Measurements from ENCODE around the gene ICE2.
"Not testable (repeated sequence)": the region's sequence is repeated elsewhere in the genome, so short reads cannot be mapped to it uniquely, and the experiment has no call there.

ICE2 gene

DNA sequence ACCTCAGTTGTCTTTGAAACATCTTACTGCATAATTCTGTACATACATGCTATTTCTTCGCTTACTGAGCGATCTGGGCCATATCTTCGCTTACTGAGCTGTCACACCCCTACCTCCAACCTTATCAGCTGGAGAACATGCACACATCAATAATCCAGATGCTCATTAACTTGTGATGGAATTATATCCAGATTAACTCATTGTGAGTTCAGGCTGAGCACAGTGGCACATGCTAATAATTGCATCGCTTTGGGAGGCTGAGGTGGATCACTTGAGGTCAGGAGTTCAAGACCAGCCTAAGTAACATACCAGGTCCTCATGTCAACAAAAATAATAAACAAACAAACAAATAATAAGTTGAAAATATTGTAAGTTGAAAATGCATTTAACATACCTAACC lies 61.8 kb downstream of the ICE2 start:
- no peak for DNase-seq (ENCODE audit: low read depth)
- TF ChIP-seq, protein P1, sequence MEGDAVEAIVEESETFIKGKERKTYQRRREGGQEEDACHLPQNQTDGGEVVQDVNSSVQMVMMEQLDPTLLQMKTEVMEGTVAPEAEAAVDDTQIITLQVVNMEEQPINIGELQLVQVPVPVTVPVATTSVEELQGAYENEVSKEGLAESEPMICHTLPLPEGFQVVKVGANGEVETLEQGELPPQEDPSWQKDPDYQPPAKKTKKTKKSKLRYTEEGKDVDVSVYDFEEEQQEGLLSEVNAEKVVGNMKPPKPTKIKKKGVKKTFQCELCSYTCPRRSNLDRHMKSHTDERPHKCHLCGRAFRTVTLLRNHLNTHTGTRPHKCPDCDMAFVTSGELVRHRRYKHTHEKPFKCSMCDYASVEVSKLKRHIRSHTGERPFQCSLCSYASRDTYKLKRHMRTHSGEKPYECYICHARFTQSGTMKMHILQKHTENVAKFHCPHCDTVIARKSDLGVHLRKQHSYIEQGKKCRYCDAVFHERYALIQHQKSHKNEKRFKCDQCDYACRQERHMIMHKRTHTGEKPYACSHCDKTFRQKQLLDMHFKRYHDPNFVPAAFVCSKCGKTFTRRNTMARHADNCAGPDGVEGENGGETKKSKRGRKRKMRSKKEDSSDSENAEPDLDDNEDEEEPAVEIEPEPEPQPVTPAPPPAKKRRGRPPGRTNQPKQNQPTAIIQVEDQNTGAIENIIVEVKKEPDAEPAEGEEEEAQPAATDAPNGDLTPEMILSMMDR (IDR thresholded peaks at IDR 0.05; ENCODE audit: insufficient read depth, low read depth, low read length, missing control alignments), result no peak
- H3K4me3 ChIP-seq (ENCODE audit: low read depth, low read length), result no peak overlapping the region

DNA sequence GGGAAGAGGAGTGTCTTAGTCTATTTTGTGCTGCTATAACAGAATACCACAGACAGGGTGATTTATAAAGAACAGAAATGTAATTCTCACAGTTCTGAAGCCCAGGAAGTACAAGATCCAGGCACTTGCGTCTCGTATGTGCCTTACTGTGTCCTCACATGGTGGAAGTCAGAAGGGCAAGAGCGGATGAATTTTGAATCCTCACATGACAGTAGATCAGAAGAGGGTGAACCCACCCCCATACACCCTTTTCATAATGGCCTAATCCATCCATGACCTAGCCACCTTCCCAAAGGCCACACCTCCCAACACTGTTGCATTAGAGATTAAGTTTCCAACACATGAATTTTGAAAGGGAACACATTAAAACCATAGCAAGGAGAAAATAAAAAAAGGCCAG lies 62.5 kb downstream of the ICE2 start:
- TF ChIP-seq, protein P1 (IDR thresholded peaks at IDR 0.05; ENCODE audit: insufficient read depth, low read depth, low read length, missing control alignments), result no peak
- DNase-seq (ENCODE audit: low read depth), result no peak
- no peak overlapping the region for H3K4me3 ChIP-seq (ENCODE audit: low read depth, low read length)

DNA sequence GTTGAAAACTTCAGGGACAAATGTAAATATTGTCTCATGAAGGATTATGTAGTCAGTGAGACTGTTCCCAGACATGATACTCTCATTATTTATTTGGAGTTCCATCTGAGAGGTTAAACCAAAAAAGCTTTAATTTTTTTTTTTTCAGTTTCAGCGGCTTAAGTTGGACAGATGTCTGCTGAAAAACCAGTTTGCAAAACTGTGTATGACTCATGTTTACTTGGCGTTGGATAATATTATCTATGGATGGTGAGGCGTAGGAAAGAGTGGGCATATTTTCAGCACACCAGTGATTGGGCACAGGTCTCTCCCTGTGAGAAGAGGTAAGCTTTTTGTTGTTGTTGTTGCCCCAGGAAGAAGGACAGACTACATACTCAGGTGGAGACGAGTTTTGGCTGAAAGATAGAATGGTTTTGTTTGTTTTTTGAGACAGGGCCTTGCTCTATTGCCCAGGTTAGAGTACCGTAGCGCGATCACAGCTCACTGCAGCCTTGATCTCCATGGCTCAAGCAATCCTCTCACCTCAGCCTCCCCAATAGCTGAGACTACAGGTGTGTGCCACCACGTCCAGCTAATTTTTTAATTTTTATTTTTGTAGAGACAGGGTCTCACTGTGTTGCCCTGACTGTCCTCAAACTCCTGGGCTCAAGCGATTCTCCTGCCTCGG lies 64.8 kb downstream of the ICE2 start:
- H3K4me3 ChIP-seq (ENCODE audit: low read depth, low read length), result no peak overlapping the region
- no peak for DNase-seq (ENCODE audit: low read depth)
- TF ChIP-seq, protein P1 (IDR thresholded peaks at IDR 0.05; ENCODE audit: insufficient read depth, low read depth, low read length, missing control alignments), result no peak

- TF ChIP-seq, protein P1 (IDR thresholded peaks at IDR 0.05; ENCODE audit: insufficient read depth, low read depth, low read length, missing control alignments), result no peak
- no peak for DNase-seq (ENCODE audit: low read depth)
Observed at GRCh38 chr15:60413231-60413824, 65.6 kb downstream of the ICE2 start.

DNA sequence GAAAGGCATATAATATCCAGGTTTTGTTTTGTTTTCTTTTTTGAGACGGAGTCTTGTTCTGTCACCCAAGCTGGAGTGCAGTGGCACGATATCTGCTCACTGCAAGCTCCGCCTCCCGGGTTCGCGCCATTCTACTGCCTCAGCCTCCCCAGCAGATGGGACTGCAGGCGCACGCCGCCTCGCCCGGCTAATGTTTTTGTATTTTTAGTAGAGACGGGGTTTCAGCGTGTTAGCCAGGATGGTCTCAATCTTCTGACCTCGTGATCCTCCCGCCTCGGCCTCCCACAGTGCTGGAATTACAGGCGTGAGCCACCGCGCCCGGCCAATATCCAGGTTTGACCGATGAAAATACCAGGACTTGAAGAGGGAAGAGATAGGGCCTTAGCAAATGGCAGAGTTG lies 66.1 kb downstream of the ICE2 start:
- not testable (repeated sequence) for H3K4me3 ChIP-seq (ENCODE audit: low read depth, low read length); DNase-seq (ENCODE audit: low read depth)

More at GRCh38 chr15:60413231-60413824, 65.6 kb downstream of the ICE2 start:
- H3K4me3 ChIP-seq (ENCODE audit: low read depth, low read length), result no peak overlapping the region

GRCh38 chr15:60411774-60412425 lies 67.0 kb downstream of the ICE2 start:
- no peak for DNase-seq (ENCODE audit: low read depth)
- no peak overlapping the region for H3K4me3 ChIP-seq (ENCODE audit: low read depth, low read length)
- TF ChIP-seq, protein P1 (IDR thresholded peaks at IDR 0.05; ENCODE audit: insufficient read depth, low read depth, low read length, missing control alignments), result no peak

DNA sequence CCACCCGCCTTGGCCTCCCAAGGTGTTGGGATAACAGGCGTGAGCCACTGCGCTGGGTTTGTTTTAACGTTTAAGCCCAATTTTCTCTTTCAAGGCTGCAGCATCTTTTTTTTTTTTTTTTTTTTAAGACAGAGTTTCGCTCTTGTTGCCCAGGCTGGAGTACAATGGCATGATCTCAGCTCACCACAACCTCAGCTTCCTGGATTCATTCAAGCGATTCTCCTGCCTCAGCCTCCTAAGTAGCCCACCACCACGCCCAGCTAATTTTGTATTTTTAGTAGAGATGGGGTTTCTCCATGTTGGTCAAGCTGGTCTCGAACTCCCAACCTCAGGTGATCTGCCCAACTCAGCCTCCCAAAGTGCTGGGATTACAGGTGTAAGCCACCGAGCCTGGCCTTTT lies 68.6 kb downstream of the ICE2 start:
- not testable (repeated sequence) for H3K4me3 ChIP-seq (ENCODE audit: low read depth, low read length)
- DNase-seq (ENCODE audit: low read depth), result peak; percentile 42

Data from GM12865 (cell line).